ENCODE data around the gene UBL3.

The UBL3 gene

DNA sequence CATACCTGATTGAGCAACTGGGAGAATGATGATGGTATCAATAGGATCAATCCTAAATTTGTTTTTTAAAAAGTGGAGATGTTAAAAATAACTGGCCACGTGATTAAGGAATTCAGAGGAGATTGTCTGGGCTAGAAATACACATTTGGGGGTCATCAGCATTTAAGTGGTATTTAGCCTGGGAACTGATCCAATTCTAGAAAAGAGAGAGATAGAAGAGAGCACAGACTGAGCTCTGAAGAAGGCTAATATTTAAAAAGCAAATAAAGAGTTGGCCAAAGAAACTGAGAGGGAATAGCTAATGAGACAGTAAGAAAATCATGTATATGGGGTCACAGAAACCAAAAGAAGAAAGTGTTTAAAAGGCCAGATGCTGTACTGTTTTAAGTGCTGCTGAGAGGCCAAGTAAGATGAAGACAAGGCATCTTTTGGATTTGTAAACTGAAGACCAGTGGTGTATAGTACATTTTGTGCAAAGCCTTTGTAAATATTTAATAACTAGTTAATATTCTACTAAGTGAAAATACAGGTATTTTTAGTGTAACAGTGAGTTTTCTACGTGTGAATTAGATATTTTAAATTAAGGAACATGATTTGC, 40.2 kb downstream of the UBL3 start:
- DNase-seq (ENCODE audit: low spot score) = no peak

DNA sequence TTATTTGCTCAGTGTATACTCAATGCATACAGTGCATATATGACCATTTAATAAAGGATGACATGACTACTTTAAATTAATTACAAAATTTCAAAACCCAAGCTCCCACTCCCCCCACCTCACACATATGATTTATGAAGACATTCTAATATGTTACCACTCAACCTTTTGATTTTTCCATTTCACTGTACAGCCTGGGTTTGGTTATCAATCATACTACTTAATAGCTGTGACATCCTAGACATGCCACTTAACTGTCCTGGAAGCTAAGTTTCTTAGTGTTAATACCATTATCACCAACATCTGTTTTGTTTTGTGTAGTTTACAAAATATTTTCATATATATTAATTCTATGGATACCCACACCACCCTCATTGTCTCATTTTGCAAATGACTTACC, 42.2 kb downstream of the UBL3 start:
- DNase-seq (ENCODE audit: low spot score) = no peak

DNA sequence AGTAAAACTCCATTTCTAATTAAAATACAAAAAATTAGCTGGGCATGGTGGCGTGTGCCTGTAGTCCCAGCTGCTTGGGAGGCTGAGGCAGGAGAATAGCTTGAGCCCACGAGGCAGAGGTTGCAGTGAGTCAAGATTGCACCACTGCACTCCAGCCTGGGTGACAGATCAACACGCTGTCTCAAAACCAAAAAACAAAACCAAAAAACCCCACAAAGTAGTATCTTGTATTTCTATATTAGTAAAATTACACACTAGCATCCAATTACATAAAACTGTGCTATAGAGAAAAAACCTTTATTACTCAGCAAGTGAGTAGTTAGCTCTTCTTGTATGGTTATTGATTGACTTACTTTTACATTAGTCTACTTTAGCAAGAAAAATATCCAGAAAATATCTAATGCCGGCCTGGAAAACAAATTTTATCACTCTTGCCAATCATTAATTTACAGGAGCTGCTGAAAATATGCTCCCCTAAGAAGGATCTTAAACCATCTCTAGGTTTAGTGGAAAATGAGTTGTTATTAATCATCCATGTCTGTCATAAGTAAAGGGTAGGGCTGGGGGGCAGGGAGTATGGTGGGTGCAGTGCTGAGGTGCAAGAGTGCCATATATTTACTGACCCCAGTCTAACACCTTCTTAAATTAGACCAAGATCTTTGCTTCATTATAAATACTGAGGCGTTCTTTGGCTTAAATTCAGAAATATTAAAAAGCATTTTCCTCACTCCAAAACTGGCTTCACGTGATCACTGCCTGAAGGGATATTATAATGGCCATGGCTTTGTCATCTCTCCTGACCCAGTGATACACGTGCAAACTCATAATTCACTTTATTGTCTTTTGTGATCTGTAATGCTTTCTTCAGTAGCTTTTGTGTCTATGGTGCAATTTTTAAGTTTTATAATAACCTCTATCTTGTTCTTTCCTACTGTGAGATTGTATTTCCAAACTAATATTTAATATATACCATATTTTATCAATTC, 44.1 kb downstream of the UBL3 start:
- DNase-seq (ENCODE audit: low spot score) = no peak

DNA sequence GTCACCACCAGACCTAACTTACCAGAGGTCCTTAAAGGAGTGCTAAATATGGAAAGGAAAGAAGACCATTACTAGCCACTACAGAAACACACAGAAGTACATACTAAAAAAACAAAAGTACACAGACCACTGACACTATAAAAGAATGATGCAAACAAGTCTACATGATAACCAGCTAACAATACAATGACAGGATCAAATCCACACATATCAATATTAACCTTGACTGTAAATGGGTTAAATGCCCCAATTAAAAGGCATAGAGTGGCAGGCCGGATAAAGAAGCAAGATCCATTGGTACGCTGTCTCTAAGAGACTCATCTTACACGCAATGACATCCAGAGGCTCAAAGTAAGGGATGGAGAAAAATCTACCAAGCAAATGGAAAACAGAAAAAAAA, 47.2 kb downstream of the UBL3 start:
- no peak for DNase-seq (ENCODE audit: low spot score)

DNA sequence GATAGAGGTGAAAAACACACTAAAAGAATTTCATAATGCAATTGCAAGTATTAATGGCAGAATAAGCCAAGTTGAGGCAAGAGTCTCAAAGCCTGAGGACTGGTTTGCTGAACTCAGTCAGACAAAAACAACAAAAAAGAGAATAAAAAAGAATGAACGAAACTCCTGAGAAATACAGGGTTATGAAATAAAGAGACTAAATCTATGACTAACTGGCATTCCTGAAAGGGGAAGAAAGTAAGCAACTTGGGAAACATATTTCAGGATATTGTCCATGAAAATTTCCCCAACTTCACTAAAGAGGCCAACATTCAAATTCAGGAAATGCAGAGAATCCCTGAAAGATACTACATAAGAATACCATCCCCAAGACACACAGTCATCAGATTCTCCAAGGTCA, 47.8 kb downstream of the UBL3 start:
- no peak for DNase-seq (ENCODE audit: low spot score)

DNA sequence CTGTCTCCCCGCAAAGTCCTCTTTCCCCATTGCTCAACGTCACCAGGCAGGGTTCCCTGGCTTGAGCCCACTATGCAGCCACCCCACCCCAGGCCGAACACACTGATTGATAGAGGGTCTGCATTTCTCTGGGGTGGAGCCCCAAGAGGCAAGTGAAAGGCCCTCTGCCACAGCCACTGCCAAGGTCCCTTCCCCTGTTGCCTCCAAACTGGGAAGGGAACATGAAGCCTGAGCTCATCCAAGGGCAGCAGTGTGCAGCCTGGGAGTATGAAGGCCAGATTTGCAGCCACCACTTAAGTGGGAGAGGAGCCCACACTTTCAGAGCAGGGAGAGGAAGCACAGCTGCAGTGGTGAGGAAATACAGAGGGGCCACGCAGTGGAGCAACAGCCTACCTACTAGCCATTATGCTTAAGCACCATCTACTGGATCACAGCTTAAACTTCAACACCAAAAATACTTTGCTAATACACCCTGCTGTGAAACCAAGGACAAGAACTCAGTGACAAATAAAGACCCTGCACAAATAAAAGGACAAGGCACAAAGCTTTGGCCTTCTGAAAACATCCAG, 48.6 kb downstream of the UBL3 start:
- no peak for DNase-seq (ENCODE audit: low spot score)

DNA sequence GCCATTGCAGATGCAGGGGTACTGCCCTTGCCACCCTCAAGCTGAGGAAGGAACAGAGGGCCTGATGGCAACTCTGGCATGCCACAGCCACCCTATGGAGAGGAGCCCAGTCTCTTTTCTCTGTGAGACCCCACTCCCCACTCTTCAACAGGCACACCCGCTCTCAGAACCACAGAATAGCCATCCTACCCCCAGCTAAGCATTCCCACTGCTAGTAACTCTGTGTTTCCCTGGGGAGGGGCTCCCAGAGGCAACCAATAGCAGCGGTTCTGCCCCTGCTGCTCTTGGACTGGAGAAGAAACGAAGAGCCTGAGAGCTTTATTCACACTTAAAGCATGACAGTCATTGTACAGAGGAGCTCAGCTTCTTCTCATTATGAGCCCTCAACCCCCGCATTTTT, 49.3 kb downstream of the UBL3 start:
- DNase-seq (ENCODE audit: low spot score) = no peak

DNA sequence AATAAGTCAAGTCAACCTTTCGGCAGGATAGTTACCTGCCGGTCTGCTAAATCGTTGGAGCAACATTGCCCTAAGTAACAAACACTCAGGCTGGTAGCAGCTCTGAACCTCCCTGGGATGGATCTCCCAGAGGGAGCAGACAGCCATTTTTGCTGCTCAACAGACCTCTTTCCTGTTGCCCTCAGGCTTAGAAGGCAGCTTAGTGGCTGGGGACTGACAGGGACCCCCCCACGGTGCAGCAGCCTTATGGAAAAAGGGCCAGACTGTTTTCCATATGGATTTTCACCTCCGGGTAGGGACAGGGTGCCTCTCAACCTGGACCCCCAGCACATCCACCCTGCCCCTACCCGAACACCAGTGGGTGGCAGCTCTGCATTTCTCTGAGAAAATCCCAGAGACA, 49.7 kb downstream of the UBL3 start:
- no peak for DNase-seq (ENCODE audit: low spot score)

DNA sequence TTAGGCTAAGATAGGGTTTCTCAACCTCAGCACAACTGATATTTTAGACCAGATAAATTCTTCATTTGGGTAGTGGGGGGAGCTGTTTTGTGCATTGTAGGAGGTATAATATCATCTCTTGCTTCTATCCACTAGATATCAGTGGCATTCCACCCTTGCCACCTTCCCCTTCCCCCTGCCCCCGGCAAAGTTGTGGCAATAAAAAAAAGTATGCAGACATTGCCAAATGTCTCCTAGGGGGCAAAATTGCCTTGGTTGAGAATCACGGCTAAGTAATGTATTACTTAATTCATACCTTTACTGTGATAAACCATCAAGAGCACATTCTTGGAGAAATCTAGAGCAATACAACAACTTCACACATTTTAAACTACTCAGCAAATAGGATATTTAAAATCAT, 51.4 kb downstream of the UBL3 start:
- no peak for DNase-seq (ENCODE audit: low spot score)

DNA sequence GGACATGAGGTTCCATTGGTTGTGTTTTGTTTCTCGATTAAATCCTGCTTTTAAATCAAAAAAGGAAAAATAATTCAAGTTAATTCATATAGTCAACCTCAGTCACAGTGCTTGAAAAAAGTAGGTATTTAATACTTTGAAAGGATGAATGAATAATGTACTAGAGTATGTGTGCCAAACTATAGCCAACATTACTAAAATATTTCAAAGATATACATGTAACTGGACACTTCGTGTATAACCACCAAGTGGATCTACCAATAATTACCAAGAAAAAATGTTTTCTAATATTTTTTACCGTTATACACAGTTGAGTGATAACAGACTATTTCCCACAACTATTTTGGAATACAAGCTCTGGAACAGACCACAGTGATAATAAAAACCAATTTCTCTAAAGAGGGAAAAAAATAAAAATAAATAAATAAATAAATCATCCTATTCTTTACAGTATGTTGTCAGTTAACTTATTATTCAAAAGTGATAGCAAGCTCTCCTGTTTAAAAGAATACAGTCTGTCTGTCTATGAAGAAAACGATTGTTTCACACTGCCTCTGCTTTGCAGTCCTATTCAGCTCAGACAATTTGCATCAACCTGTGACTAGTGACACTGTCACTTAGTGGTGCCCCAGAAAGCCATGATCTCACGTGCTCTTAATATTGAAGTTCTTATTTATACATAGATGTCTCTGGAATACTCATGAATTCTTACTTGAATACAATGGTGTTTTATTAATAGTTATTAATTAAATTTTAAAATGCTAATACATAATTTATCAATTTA, 58.2 kb downstream of the UBL3 start:
- peak; percentile 53 for DNase-seq (ENCODE audit: low spot score)

DNA sequence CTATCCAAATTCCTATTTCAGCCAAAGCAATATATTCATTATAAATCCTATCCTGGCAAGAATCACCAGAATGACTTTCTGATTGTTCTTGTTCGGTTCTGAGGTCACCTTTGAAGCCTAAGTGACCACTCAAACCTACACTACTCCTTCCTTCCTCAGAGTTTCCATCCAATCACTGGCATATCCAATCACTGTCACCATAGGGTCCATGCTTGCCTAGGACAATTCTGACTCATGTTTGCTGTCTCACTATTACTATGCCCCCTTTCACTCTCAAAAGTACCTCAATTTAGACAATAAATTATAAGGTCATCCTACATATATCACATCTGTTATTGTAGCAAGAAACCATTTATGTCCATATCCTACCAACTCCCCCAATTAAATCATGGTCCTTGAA, 58.9 kb downstream of the UBL3 start:
- no peak for DNase-seq (ENCODE audit: low spot score)

DNA sequence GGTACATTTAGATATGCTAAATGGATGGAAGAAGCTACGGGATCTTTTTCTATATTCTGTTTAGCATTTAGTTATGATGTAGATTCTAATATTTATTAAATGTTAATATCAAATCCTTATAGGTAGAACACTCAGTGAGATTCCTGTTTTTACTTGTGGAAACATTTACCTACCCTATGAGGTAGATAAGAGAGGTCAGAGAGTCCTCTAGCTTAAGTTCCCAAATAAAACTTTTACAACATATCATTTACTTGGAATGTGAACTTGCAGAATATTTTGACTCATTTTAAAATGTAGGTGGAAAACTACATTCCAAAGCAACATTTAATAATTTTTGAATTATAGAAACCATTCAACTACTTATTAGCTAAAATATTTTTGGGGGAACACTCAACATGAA, 63.7 kb downstream of the UBL3 start:
- no peak for DNase-seq (ENCODE audit: low spot score)

DNA sequence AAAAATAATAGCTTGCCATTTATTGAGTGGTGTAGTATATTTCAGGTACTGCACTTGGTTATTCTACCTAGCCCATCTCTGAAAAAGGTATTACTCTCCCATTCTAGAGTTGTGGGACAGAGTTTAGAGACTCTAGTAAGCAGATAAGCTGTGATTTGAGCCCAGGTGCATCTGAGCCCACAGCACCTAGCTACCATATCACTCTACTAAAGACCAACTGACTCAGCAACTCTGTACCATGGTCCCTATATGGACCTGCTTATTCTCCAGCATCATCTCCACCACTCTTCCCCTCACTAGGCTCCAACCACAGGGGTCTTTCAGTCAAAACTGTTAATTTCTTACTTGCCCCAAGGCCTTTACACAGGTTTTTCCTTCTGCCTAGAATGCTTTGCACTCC, 64.4 kb downstream of the UBL3 start:
- no peak for DNase-seq (ENCODE audit: low spot score)

DNA sequence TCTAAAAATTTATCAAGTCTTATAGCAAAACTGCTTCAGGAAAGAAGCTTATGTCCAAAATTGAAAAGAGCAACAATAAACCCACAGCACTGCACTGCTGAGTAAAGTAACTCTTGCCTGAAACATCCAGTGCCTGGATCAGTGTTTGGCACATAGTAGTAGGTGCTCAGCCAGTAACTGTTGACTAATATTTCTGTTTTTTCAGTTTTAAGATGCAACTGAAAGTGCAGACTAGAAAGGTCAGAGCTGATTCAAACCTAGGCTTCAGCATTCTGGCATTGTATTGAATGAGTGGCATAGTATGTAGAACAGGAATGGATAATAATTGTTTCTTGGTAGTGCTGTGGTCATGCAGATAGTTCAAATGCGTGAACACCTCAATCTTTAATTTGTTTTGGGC, 67.6 kb downstream of the UBL3 start:
- DNase-seq (ENCODE audit: low spot score) = no peak

DNA sequence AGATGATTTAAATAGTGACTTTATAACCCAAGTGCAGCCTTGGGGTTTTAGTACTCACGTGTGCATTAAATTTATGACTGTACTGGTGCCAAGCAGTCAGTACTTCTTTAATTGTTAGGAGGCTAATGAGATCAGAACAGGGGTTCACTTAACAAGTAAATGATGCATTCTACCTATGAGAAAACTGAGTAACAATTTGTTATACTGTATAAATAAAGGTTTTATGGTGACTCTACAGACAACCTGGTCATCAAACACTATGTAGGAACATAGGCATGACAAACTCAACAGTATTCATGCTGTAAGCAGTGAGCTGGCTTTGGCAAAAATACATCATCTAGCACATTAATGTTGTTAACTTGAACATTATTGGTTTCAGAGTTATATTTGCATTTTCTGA, 75.6 kb downstream of the UBL3 start:
- DNase-seq (ENCODE audit: low spot score) = no peak

DNA sequence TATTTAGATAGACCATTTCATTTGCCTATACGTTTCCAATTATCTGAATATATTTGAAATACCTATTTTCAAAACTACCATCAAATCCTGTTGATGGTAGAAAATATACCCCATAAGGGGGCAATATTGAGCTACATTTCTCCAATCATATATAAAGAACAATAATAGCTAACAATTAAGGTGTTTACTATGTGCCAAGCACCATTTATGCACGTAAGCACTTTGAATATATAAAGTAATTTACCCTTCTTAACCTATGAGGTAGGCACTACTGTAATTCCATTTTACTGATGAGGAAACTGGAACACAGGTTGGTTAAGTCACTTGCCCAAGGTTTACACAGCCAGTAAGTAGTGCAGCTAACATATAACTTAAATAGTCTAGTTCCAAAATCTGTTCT, 79.2 kb downstream of the UBL3 start:
- peak; percentile 41 for DNase-seq (ENCODE audit: low spot score)

DNA sequence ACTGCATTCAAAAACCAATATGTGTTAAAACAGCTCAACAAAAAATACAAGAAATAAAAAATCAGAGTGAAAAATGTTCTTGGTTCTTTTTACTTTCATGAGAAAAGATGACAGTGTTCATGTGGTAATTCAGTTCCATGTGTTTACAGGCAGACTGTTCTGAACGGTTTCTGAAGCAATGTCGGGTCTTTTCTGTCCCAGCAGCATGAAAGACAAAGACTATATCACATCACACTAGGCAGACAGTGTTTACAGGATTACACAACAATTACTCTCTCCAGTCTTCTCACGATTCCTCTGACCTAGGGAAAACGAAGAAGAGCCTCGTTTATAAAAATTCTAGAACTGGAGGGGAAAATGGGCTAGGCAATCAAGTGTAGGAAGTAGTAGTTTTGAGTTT, 83.4 kb downstream of the UBL3 start:
- peak; percentile 77 for DNase-seq (ENCODE audit: low spot score)

DNA sequence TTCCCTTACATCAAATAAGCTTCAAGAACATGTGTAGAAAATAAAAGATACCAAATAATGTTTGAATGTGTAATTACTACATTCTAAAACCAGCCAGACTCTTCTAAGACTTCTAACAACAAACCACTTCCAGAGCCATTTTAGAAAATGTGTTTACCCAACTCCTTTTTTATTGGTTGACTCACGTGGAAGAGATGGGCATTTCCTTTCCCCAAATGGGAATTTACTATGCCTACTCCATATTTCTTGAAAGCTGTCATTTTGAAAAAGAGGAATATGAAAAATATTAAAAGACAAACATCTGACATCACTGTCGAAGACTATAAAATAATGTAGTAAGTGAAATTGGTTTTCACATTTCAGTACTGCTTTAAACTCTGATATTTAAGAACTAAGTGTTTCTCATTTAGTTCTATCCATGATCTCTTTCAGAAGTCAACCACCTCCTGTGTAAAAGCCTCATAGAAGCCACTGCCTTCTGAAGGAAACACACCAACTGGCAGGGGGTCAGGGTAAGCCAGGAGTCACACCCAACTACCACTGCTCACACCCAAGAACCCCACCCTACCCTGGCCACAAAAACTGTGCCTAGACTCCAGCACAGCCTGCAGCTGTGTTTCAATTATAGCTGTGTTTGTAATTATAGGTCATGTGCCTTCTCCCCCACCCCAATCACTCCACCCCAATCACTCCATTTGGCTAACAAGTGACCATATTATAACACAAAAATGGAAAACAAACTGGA, 86.8 kb downstream of the UBL3 start:
- no peak for DNase-seq (ENCODE audit: low spot score)

DNA sequence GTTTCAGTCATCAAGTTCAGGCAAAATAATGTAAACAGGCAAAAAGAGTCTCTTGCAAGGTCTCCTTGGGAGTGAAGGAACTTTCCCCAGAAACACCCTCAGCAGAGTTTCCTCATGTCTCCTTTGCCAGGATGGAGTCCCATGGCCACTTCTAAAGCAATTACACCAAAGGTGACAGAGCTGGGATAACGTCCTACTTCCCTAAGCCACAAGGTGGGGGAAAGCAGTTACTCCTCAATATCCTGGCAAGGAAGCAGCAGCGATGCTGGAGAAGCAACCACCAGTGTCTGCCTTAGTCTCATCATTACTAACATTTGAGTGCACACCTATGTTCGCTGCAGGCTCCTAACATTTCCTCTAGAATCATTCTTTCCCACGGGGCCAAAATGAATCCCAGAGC, 88.6 kb downstream of the UBL3 start:
- DNase-seq (ENCODE audit: low spot score) = no peak

DNA sequence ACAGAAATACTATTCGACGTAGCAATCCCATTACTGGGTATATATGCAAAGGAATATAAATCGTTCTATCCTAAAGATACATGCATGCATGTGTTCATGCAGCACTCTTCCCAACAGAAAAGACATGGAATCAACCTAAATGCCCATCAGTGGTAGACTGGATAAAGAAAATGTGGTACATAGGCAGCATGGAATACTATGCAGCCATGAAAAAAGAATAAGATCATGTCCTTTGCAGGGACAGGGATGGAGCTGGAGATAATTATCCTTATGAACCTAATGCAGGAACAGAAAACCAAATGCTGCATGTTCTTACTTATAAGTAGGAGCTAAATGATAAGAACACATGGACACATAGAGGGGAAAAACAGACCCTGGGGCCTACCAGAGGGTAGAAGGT, 89.3 kb downstream of the UBL3 start:
- no peak for DNase-seq (ENCODE audit: low spot score)

DNA sequence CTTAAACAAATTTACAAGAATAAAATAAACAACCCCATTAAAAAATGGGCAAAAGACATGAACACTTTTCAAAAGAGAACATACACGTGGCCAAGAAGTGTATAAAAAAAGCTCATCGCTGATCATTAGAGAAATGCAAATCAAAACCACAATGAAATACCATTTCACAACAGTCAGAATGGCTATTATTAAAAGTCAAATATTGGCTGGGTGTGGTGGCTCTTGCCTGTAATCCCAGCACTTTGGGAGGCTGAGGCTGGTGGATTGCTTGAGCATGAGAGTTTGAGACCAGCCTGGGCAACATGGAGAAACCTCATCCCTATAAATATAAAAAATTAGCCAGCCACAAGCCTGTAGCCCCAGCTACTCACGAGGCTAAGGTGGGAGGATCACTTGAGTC, 89.9 kb downstream of the UBL3 start:
- no peak for DNase-seq (ENCODE audit: low spot score)

Data from globus pallidus (tissue), 1 donor.